Measurements from ENCODE around the gene LEKR1. TPM values are rescaled to one million over a fixed set of nuclear protein-coding genes. Genes with fewer than 3 reads are reported as not detected.
A peak's percentile ranks its signal among the peaks of the same experiment; 100 is the strongest.

Gene LEKR1
- 1 to 10 TPM; 1.0 to 1.1 TPM for total RNA-seq

DNA sequence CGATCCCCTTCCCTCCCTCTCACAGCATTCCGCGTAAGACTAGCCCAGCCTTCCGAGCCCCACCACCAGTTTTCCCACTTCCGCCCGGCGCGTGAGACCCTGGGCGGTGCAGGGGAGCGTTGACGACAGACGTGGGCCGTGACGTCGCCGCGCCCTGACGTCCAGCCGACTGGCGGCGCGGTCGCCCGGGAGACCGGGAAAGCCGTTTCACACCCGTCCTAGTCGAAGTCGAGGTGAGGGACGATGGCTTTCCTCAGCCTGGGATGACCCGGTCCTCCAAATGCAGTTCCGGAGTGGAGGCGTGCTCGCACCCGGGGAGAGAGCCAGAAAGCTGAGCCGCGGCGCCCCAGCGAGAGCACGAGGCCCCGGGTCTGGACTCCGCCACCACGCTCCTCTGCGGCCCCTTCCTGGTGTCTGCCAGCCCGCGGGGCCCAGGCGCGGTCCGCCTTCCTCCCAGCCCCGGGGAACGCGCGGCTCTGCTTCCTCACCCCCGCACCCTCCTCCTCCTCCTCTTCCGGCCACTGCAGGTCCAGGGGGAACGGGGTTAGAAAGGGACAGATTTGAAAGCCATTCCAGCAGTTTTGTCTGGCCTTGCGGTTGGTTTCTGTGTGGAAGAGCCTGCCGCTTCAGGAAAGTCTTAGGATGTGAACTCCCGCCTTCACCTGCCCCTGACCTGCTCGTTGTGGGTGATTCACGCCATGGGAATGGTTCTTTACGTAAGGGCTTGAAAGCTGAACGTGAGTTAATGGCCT is at the start of gene LEKR1:
TSS of gene LEKR1 (plus strand) at position 210 of the 752 bp plus-strand sequence. CDS start 2,977 bp downstream, outside the sequence.
- H3K9me3 Mint-ChIP-seq = peaks cover 0 to 3% of the 10 kb centered on the region in 2 donors
- peak within 1 kb of the TSS; percentile 97 to 99 for H3K27ac Mint-ChIP-seq
- H3K36me3 Mint-ChIP-seq = peaks cover 7 to 23% of the 10 kb centered on the region in 2 donors
- peak; percentile 82 to 83 for ATAC-seq
- DNase-seq (ENCODE audit: low spot score in 2 of 2) = peak; percentile 62 to 84

DNA sequence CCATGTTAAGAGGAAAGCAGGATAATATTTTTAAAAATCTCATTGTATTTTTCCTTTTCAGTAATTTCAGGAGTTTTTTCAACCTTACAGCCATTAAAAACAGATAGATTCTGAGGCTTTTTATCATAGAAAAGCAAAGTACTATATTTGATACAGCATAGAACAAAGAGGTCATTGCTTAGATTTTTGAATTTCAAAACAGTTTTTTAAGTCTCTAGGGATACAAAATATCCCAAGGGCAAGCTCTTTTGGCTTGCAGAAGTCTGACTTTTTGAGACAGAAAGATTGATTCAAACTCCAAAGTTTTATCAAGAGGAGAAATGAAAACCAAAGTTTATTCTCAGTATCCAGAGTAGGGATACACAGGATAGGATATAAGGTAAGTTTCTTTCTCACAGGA is 49.3 kb upstream of the LEKR1 start:
- Mint-ChIP-seq H3K36me3 (peaks cover 0 to under 1% of the 10 kb centered on the region in 2 donors), H3K9me3 (peaks cover 0 to 5% of the 10 kb centered on the region in 2 donors), H3K27ac (no peak overlapping the region)
- ATAC-seq = no peak
- DNase-seq (ENCODE audit: low spot score in 2 of 2) = no peak

DNA sequence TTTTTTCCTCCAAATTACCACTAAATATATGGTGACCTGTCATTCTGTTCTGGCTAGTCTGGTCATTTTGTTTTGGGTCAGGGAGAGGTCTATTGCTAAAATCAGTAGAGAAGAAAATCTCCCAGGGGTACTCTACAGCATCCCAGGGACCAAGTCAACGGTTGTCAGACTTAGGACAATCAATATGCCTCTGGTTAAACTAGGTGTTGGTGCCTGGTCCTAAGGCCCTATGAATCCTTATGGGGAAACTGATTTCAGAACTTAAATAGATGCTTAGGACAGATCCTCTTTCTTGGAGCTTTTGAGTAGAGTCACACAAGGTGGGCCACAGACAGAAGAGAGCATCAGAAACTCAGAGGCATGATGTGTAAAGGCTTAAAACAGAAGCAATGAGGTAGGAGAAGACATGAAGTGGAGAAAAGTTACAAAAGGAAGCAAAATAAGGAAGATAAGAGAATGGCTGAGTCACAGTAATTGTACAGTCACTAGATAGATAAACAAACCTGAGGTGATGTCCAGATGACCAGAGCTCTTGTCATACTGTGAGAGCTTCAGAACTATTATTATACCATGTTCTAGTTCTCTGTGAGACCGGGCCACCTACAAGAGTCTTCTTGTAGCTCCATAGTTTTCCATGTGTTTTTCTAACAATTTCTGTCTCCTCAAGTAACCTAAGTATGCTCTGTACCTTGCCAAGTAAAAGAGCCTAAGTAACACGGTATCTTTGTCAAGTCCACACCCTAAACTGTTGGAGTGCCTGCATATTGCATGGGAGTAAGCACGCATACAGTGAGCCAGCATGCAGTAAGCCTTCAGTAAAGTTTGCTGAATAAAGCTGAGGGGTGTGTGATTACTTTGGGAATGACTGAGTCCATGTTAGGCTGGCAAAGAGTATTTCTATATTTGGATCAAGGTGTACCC is 44.6 kb upstream of the LEKR1 start:
- no peaks in the 10 kb centered on the region for H3K9me3 Mint-ChIP-seq
- ATAC-seq (no peak), DNase-seq (ENCODE audit: low spot score in 2 of 2) (no peak)
- H3K36me3 Mint-ChIP-seq = peaks cover 0 to 15% of the 10 kb centered on the region in 2 donors
- H3K27ac Mint-ChIP-seq = no peak overlapping the region

DNA sequence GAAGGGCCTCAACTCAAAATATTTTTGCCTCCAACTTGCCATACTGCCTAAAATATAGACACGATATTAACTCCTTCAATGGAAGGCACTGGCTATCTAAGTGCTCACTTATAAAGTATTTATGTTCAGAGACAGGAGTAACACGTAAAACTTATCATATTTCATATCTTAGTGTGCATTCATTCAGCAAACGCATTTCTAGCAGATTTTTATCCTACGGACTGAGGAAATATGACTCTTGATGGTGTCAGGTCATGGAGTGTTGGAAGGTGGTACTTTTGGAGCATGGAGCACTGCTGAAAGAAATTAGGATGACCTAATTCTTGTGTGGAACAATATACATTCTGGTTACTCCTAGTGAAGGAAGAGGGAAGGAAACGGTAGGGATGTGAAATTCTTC is 43.8 kb upstream of the LEKR1 start:
- H3K27ac Mint-ChIP-seq = no peak overlapping the region
- no peaks in the 10 kb centered on the region for H3K9me3 Mint-ChIP-seq
- peaks cover 0 to 15% of the 10 kb centered on the region in 2 donors for H3K36me3 Mint-ChIP-seq
- no peak for DNase-seq (ENCODE audit: low spot score in 2 of 2)
- no peak for ATAC-seq

DNA sequence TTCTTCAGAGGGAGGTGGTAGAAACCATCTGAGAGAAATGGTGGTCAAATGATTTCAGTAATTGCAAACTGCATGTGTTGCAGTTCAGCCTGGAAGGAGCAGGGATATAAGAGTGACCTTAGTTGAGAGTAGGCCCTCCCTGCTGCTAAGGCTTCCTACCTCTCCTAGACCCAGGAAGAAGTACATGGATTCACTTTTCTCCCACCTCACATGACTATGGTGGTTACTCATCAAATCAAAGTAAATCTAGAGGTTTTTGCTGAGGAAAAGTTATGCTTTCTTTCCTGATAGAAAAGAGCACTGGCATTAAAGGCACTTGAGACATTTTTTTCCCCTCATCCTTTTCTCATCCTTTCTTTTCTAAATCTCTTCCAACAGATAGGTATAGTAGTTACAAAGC is 43.2 kb upstream of the LEKR1 start:
- Mint-ChIP-seq H3K36me3 (peaks cover 0 to 21% of the 10 kb centered on the region in 2 donors), H3K9me3 (no peaks in the 10 kb centered on the region), H3K27ac (no peak overlapping the region)
- ATAC-seq (no peak), DNase-seq (ENCODE audit: low spot score in 2 of 2) (no peak)

DNA sequence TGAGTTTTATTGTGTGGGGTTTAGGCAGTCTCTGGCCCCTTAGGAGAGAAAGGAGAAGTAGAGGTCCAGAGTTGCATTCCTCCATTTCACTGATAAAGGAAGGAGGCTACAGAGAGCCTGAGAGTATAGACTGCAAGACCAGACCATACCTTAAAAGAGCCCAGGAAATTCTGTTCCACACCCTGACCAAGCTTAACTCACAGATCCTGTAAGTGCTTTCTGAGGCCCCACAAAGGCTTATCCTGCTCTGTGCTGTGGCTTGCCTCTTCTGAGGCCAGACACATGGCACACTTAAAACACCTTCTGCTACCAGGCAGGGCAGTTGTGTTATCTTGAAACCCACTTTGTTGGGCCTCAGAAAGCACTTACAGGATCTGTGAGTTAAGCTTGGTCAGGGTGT is 39.2 kb upstream of the LEKR1 start:
- peaks cover 1 to 26% of the 10 kb centered on the region in 2 donors for H3K36me3 Mint-ChIP-seq
- H3K27ac Mint-ChIP-seq = peak overlapping the region; percentile 53 to 81
- DNase-seq (ENCODE audit: low spot score in 2 of 2) (no peak), ATAC-seq (peak; percentile 15 to 21)
- no peaks in the 10 kb centered on the region for H3K9me3 Mint-ChIP-seq

DNA sequence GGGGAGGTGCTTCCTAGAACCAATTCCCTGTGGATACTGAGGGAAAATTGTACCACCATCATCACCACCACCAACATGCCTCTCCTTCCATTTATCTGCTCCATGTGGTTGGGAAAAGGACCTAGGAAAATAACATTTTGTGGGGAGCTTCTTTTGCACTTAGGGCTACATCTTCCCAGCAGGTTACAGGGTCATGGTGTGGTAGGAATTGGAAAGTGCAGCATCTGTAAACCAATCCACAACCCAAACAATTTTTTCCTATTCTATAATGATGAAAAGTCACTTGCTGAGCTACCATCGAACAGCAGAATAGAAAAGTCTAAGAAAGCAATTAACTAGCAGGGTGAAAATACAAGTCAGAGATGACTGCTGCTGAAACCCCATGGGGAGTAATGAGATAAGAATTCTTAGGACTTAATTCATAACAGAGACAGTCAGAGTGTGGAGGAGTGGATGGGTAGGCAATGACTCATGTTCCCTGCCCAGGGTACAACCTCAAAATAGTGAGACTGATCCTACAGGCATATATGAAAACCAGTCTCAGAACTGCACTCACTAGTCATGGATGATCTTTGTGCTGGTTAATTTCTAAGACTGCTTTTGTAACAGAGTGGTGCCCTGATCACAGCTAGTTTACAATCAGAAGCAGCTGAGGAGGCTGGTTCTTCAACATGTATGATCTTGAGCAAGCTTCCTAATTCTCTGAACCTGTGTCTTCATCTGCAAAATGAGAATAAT is 38.1 kb upstream of the LEKR1 start:
- Mint-ChIP-seq H3K27ac (peak overlapping the region in 1 of 2 donors; percentile 83), H3K36me3 (peaks cover 10 to 37% of the 10 kb centered on the region in 2 donors), H3K9me3 (peaks cover 3 to 7% of the 10 kb centered on the region in 2 donors)
- peak in 1 of 2 donors; percentile 24 for DNase-seq (ENCODE audit: low spot score in 2 of 2)
- ATAC-seq = peak; percentile 98 to 99

DNA sequence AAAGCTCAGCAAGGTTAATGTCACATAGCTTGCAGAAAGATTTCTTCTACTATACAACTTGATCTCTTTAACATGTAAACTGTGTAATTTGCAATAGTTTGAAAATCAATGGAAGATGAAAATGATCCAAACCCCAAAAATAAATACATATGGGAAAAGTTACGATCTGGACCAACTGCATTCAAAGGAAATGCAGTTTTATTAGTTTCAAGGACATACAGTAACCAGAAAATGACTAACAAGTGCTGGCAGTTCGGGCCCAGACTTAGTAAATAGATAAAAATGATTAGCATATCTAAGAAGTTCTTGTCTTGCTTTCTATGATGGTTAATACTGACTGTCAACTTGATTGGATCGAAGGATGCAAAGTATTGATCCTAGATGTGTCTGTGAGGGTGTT is 37.3 kb upstream of the LEKR1 start:
- ATAC-seq (no peak), DNase-seq (ENCODE audit: low spot score in 2 of 2) (no peak)
- Mint-ChIP-seq H3K36me3 (peaks cover 16 to 39% of the 10 kb centered on the region in 2 donors), H3K9me3 (peaks cover 9 to 13% of the 10 kb centered on the region in 2 donors), H3K27ac (peak overlapping the region in 1 of 2 donors; percentile 83)

DNA sequence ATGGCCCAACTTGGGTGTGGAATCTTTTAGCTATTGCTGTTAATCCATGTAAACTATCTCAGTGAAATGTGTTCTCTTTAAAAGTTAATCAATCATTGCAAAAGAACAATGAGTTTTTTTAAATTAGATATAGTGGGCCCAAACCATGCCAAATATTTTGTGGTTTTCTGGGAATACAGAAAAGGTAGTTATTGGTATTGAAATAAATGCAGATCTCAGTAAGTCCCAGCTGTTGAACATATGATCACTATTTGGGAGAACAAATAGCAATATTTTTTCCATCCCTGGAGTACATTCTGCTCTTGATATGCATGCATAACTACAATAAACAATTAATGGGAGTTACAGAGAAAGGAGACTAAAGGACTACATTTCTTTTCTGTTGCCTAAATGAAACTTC is 36.0 kb upstream of the LEKR1 start:
- no peak for ATAC-seq
- H3K27ac Mint-ChIP-seq = no peak overlapping the region

DNA sequence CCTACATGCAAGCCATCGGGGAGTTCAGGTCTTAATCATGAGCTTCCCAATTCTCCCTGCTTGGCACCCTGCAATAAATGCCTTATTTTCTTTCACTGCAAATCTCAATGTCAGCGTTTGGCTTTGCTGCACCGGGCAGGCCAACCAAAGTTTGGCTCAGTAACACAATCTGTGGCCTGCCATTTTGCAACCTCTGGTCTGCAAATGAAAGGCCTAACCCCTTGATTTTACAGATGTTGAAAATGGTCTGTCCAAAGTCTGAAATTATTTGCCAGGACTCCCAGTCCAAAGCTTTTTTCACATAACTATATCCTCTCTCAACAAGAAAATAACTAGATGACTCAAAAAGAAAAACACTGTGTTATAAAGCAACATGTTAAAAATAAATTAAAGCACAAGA is 34.0 kb upstream of the LEKR1 start:
- DNase-seq (ENCODE audit: low spot score in 2 of 2) (no peak), ATAC-seq (no peak)
- Mint-ChIP-seq H3K27ac (peak overlapping the region in 1 of 2 donors; percentile 78), H3K36me3 (peaks cover 16 to 36% of the 10 kb centered on the region in 2 donors), H3K9me3 (peaks cover 13% of the 10 kb centered on the region in 2 donors)

More for the DNA sequence above, 36.0 kb upstream of the LEKR1 start:
- Mint-ChIP-seq H3K36me3 (peaks cover 16 to 36% of the 10 kb centered on the region in 2 donors), H3K9me3 (peaks cover 9 to 13% of the 10 kb centered on the region in 2 donors)
- no peak for DNase-seq (ENCODE audit: low spot score in 2 of 2)

DNA sequence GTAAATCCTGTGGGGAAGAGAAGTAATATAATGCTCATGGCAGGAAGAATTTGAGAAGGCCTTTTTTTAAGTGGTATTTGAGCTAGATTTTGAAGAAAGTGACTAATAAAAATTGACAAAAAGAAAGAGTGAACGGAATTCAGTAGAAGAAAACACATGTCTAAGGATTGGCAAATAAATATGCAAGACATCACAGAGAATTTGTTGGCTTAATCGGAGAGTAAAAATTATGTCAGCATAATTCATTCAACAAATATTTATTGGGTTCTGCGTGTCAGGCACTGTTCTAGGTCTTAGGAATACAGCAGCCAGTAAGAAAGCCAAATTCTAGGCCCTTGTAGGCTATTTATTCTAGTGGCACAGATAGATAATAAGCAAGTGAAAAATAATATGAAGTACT is 33.6 kb upstream of the LEKR1 start:
- H3K27ac Mint-ChIP-seq = peak overlapping the region in 1 of 2 donors; percentile 78
- H3K9me3 Mint-ChIP-seq = peaks cover 13% of the 10 kb centered on the region in 2 donors
- H3K36me3 Mint-ChIP-seq = peaks cover 16 to 35% of the 10 kb centered on the region in 2 donors
- ATAC-seq (no peak), DNase-seq (ENCODE audit: low spot score in 2 of 2) (no peak)

DNA sequence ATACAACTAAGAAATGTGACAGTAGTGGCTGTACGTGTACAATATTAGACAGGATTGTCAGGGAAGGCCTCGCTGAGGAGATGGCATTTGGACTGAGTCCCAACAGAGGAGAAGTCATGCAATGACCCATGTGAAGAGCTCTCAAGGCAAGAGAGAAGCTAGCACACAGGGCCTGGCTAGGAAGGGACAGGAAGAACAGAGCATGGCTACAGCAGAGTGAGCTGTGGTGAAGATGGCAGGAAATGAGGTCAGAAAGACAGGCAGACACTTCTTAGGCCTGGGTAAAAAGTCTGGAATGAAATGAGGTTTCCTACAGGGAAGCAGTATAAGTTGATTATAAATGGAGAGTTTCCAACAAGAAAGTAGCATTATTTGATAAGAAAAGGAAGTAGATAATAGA is 33.2 kb upstream of the LEKR1 start:
- Mint-ChIP-seq H3K36me3 (peaks cover 16 to 31% of the 10 kb centered on the region in 2 donors), H3K27ac (peak overlapping the region; percentile 32 to 78), H3K9me3 (peaks cover 13% of the 10 kb centered on the region in 2 donors)
- no peak for DNase-seq (ENCODE audit: low spot score in 2 of 2)
- ATAC-seq = peak in 1 of 2 donors; percentile 15

DNA sequence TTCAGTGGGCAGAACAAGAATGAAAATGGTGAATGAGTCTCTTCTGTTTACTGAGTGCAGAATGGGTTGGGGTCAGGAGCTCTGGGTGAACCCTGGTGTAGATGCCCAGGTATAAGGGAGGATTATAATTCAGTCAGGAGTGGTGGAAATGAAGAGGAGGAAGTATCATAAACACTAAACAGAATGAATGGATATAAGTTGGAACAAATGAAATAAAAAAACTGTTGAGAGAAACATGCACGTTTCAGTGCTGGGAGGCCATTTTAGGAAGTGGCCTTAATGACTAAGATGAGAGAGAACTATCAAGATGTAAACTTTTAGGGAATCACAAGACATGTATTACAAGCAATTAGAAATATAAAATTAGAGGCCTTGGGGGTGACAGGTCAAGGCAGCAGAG is 32.8 kb upstream of the LEKR1 start:
- no peak for ATAC-seq
- H3K36me3 Mint-ChIP-seq = peaks cover 16 to 30% of the 10 kb centered on the region in 2 donors
- peak overlapping the region in 1 of 2 donors; percentile 78 for H3K27ac Mint-ChIP-seq
- H3K9me3 Mint-ChIP-seq = peaks cover 13% of the 10 kb centered on the region in 2 donors
- DNase-seq (ENCODE audit: low spot score in 2 of 2) = no peak

DNA sequence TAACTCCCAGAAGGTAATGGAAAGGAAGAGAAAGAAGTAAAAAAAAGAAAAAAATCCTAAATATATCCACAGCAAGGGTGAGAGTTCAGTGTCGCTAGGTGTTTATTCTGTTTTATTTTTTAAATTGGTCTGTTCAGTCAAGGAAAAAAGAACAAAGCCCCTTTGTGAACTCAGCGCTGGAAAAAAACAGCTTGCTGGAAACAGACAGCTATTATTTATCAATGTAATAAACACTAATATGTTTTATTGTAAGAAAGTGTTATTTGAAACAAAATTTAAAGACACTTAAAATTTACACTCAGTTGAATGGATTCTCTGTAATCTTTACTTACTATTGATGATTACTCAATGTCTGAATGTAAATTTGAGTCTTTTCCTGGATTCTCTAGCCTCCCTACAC is 32.3 kb upstream of the LEKR1 start:
- Mint-ChIP-seq H3K36me3 (peaks cover 16 to 32% of the 10 kb centered on the region in 2 donors), H3K27ac (peak overlapping the region in 1 of 2 donors; percentile 78), H3K9me3 (peaks cover 13 to 14% of the 10 kb centered on the region in 2 donors)
- DNase-seq (ENCODE audit: low spot score in 2 of 2) = no peak
- no peak for ATAC-seq

DNA sequence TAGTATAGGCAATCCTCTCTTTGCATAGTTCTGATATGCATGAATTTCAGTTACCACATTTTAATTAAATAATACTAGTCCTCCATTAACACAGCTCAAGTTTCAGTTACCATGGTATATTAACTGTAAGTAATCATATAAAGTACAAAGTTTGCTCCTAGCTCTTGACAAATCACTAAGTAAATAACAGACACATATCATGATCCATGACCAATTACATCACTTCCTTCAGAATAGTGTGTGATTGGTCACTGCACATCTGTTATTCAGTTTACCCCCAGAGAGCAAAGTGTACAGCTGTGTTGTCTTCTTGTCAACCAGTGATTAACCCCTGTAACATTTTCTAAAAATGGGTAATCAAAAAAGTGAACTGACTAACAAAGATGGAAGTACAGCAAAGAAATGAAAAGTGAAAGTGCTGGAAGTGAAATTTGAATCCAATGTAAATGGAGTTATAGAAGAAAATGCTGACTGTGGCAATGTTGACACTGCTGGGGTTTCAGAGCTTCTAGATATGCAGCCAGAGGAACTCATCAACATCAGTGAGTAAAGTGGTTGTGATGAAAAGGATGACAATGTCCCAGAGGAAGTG is 30.2 kb upstream of the LEKR1 start:
- H3K36me3 Mint-ChIP-seq = peaks cover 35 to 54% of the 10 kb centered on the region in 2 donors
- DNase-seq (ENCODE audit: low spot score in 2 of 2) (no peak), ATAC-seq (peak; percentile 51 to 63)
- peaks cover 25 to 34% of the 10 kb centered on the region in 2 donors for H3K9me3 Mint-ChIP-seq
- peak overlapping the region in 1 of 2 donors; percentile 62 for H3K27ac Mint-ChIP-seq

DNA sequence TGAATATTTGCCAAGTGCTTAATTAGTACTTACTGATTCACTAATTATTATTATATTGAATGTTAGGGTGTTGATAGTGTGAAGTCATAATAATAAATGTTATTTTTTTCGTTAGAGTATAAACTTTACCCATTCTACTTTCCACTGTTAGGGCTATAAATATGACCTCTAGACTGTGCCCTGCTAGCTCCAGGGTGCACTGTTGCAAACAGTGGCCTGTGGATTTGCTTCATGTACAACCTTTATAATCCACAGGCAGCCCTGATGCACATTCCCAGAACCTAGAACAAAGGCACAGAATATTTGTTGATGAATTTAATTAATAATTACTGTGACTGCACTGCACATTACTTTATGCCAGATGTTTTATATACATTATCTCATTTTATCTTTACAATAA is 28.8 kb upstream of the LEKR1 start:
- Mint-ChIP-seq H3K36me3 (peaks cover 30 to 53% of the 10 kb centered on the region in 2 donors), H3K27ac (no peak overlapping the region), H3K9me3 (peaks cover 25 to 40% of the 10 kb centered on the region in 2 donors)
- DNase-seq (ENCODE audit: low spot score in 2 of 2) = no peak
- ATAC-seq = no peak

All from activated naive CD4-positive, alpha-beta T cell treated with anti-CD3 and anti-CD28 coated beads, Interleukin-2, amount 50 U/mL, for 72 hours (primary cell).